D341Med (cell line): ENCODE data around the gene NETO1.

Experiments
- DNase-seq: peaks from one replicate; pipeline ENCODE4 v3.0.0; 2012; ENCODE audit warnings: low spot score

The NETO1 gene

GRCh38 chr18:72867746-72868584 is at the start of gene NETO1:
Gene NETO1, minus strand, starts transcription at chr18:72867987. Its CDS starts 696 bp downstream, at chr18:72867291.
- peak; percentile 65 for DNase-seq

GRCh38 chr18:72910045-72910444 is 42.3 kb upstream of the NETO1 start:
- DNase-seq, result no peak

- no peak for DNase-seq
These were observed 40.4 kb upstream of the NETO1 start for GRCh38 chr18:72908181-72908580.

- no peak for DNase-seq
These were observed 35.2 kb upstream of the NETO1 start for GRCh38 chr18:72903033-72903432.

- no peak for DNase-seq
These were observed 31.6 kb upstream of the NETO1 start for GRCh38 chr18:72899338-72899737.

- no peak for DNase-seq
These were observed 31.1 kb upstream of the NETO1 start for GRCh38 chr18:72898870-72899269.

- DNase-seq, result no peak
These were observed 27.8 kb upstream of the NETO1 start for GRCh38 chr18:72895548-72895947.

- no peak for DNase-seq
These were observed 10.8 kb upstream of the NETO1 start for GRCh38 chr18:72878561-72878960.

- no peak for DNase-seq
These were observed 10.4 kb upstream of the NETO1 start for GRCh38 chr18:72878143-72878542.

- DNase-seq, result no peak
These were observed 3.3 kb upstream of the NETO1 start for GRCh38 chr18:72871091-72871490.

GRCh38 chr18:72869226-72870185 is 1.7 kb upstream of the NETO1 start:
- peak; percentile 45 for DNase-seq

- peak; percentile 51 for DNase-seq
These were observed 918 bp upstream of the NETO1 start for GRCh38 chr18:72868585-72869225.

GRCh38 chr18:72866901-72867745 is 664 bp downstream of the NETO1 start:
- peak; percentile 70 for DNase-seq

- DNase-seq, result peak; percentile 17
These were observed 1.3 kb downstream of the NETO1 start for GRCh38 chr18:72866442-72866900.

- DNase-seq, result no peak
These were observed 4.0 kb downstream of the NETO1 start for GRCh38 chr18:72863754-72864153.

- DNase-seq, result no peak
These were observed 8.7 kb downstream of the NETO1 start for GRCh38 chr18:72859088-72859487.

GRCh38 chr18:72849671-72850070 is 18.1 kb downstream of the NETO1 start:
- DNase-seq, result no peak

GRCh38 chr18:72848503-72849237 is 19.1 kb downstream of the NETO1 start:
- no peak for DNase-seq

GRCh38 chr18:72847771-72848170 is 20.0 kb downstream of the NETO1 start:
- DNase-seq, result no peak

- DNase-seq, result no peak
These were observed 20.9 kb downstream of the NETO1 start for GRCh38 chr18:72846736-72847533.
